HT1080 (cell line): Measurements from ENCODE around the gene RAB3A. TPM values are rescaled to one million over a fixed set of nuclear protein-coding genes. Genes with fewer than 3 reads are reported as not detected.

Source experiments
- DNase-seq: peaks from one replicate; pipeline ENCODE4 v3.0.0-alpha.2; 2015; ENCODE audit warnings: low read depth
- polyA plus RNA-seq, 2 experiments: library from polyadenylated mRNA; depleted of rRNA; stranded (reverse); fragments of >200 nt; gene quantifications; 2 replicates each; pipeline ENCODE4 v1.2.3, GENCODE V29; 2015
- total RNA-seq: library from RNA; depleted of rRNA; stranded (reverse); fragments of >200 nt; shearing (Covaris generic); gene quantifications from 2 replicates; pipeline ENCODE4 v1.2.3, GENCODE V29; 2014; rRNA removed

RAB3A gene
- 1.3 and 2.4 TPM in 2 replicates for total RNA-seq
- polyA plus RNA-seq (2015; cell fraction: cytosol; rRNA removed), result 0.53 and 1.2 TPM in 2 replicates
- 0.20 and 0.90 TPM in 2 replicates for polyA plus RNA-seq (2015; cell fraction: nucleus; rRNA removed)

DNA sequence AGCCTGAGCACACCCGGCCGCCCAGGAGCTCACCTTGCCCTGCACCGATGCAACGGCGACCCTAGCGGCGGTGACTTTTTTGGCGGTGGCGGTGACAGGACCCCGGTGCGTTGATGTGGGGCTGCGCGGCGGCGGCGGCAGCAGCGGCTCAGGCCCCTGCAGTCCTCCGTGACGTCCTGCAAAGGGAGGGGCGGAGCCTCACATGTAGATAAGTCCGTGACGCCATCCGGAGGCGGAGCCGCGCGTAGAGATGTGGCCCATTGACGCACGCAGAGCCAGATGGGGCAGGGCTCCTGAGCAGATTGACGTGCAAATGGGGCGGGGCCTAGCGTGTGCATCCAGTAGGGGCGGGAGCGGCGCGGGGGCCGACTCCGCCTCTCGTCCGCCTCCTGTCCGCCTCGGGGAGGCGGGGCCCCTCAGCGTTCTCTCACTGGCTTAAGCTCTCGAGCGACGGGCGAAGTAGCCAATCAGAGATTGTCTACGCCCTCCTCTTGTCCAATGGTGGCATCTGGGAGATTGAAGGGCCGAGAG, at the start of gene RAB3A:
TSS of gene RAB3A (minus strand) at position 180 of the 531 bp plus-strand sequence. CDS start 1,302 bp downstream, outside the sequence.
- DNase-seq, result peak; percentile 100

DNA sequence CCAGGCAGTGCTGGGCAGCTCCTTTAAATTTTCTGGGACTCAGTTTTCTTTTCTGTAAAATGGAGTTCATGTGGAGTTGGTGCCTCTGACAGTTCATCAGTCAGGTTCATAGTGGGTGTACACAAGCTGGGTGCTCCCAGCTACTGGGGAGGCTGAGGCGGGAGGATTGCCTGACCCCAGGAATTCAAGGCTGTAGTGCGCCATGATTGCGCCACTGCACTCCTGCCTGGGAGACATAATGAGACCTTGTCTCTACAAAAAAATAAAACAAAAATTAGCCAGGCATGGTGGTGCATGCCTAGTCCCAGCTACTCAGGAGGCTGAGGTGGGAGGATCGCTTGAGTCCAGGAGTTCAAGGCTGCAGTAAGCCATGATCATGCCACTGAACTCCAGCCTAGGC, 49.3 kb upstream of the RAB3A start:
- no peak for DNase-seq

- no peak for DNase-seq
Observed at GRCh38 chr19:18252370-18252717, 48.5 kb upstream of the RAB3A start.

DNA sequence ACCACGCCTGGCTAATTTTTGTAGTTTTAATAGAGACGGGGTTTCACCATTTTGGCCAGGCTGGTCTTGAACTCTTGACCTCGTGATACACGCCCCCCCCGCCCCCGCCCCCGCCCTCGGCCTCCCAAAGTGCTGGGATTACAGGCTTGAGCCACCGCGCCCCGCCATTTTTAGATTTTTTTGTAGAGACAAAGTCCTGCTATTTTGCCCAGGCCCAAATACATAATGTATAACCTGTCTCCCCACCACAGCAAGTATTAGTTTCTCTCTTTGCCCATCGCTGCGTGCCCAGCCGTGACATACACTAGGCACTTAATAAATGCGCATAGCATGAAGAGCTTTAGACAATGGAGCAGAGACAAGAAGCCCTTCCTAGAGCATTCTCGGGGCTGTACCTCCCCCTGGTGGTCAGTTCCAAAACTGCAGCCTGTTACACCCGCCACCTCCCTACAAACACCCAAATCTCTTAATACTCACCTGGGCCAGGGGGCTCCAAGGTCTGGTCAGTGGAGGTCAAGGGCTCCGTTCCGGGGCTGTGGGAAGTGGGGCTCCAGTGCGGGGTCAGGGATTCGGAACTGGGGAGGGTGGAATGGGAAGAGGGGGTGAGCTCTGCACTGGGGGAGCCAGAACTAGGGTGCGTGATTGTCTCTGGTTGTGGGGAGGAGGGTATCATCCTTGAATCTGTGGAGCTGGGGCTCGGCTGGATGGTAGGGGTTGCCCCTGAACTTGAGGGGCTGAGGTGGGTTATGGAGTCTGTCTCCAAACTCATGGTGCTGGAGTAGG, 47.9 kb upstream of the RAB3A start:
- peak; percentile 72 for DNase-seq

- DNase-seq, result no peak
Observed at GRCh38 chr19:18249834-18250233, 46.0 kb upstream of the RAB3A start.

DNA sequence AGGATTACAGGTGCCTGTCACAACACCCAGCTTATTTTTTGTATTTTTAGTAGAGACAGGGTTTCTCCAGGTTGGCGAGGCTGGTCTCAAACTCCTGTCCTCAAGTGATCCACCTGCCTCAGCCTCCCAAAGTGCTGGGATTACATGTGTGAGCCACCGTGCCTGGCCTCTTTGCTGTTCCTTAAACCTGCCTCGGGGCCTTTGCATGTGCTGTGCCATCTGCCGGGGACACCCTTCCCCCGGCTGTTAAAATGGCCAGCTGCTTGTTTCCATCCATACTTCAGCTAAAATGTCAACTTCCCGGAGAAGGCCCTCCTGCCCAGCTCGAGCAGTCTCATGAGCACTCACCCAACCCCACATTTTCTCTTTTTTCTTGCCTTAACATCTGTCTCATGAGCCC, 41.5 kb upstream of the RAB3A start:
- DNase-seq, result no peak

DNA sequence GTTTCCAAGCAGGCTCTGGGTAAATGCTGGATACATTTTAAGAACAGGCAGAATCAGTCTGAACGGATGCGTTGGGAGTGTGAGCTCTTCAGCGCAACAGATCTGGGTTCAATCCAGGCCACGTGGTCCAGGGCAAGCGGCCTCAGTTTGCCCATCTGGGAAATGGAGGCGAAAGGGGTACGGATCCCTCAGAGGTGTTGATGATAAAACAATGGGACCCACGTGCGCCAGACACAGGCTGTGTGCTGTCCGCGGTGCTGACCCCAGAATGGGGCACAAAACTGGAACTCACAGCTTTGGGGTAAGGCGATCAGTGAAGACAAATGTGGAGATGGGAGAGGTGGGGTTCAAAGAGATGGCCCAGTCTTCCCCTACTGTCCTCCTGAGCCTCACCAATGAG, 35.5 kb upstream of the RAB3A start:
- no peak for DNase-seq

- DNase-seq, result no peak
Observed at GRCh38 chr19:18234194-18234593, 30.4 kb upstream of the RAB3A start.

DNA sequence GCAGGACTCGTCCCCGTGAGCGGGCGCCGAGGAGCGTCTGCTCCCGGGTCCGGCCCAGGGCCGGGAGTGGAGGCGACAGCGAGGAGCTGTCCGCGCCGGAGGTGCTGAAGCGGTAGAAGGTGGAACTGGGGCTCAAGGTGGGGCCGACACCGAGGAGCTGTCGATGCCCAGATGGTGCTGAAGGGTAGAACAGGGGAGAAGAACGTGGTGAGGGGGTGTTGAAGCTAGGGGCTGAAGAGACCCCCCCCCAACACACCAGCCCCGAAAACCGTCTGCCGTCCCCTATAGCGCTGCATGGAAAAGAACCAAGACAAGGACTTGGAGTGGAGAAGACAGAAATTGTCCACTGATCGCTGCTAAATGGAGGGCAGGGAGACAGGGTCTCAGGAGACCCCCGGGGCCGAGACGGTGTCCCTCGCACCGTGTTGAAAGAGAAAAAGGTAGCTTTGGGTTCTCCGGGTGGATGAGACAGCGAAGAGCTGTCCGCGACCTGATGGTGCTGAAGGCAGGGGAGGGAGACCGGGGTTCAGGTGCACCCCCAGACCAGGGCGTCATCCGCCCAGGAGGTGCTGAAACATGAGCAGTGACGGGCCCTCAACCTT, 29.5 kb upstream of the RAB3A start:
- DNase-seq, result peak; percentile 26

DNA sequence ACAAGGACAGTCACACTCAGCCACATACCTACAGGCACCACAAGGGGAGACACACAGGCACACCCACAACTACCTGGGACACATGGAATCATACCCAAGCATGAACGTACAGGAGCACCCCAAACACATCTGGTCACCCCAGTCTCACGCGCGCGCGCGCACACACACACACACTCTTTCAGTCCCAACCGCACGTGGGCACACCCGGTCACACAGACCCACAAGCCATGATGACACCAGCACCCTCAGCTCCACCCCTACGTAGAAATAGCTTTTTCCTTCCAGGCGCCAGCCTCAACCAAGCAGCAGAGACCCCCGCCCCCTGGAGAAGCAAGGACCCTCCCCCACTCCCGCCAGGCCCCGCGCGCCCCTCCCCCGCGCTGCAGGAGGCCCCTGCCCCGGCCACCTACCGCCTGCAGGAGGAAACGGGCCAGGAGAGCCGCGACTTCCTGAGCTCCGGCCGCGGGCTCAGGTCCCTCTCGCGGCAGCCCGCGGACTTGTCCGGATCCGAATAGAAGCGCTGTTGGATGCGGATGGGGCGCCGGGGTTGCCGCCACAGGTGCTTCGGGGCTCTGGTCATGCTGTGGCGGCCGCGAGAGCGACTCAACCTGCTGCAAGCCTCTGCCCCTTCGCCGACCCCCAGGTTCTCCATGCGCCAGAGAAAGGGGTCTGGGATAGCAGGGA, 28.8 kb upstream of the RAB3A start:
- DNase-seq, result no peak

GRCh38 chr19:18231775-18232174, 27.9 kb upstream of the RAB3A start:
- no peak for DNase-seq

- peak; percentile 26 for DNase-seq
Observed at GRCh38 chr19:18230941-18231734, 27.3 kb upstream of the RAB3A start.

- DNase-seq, result no peak
Observed at GRCh38 chr19:18229915-18230314, 26.1 kb upstream of the RAB3A start.

GRCh38 chr19:18229474-18229873, 25.6 kb upstream of the RAB3A start:
- DNase-seq, result no peak

DNA sequence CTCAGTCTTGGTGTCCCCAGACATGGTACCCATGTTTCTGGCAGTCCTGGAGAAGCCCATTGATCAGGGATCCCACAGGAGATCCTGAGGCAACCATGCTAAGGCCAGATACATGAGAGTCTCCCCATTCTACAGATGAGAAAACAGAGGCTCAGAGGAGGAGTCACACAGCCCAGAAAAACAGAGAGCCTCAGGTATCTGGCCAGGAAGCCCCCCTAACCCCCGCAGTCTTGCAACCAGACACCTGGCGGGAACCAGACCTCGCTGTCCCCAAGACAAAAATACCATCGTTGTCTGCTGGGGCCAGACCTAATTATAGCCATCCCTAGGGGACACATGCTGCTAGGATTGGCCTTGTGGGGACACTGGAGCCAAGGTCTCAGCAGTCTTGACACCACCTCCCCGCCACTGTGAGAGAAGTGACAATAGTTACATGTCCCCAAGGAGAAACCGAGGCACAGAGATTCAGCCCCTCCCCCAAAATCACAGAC, 24.0 kb upstream of the RAB3A start:
- no peak for DNase-seq

GRCh38 chr19:18226956-18227780, 23.3 kb upstream of the RAB3A start:
- DNase-seq, result no peak

- DNase-seq, result no peak
Observed at GRCh38 chr19:18225702-18226468, 22.0 kb upstream of the RAB3A start, which contains the start of gene PDE4C. PDE4C (minus strand) TSS chr19:18226438; CDS start chr19:18226415, 23 bp downstream.

- no peak for DNase-seq
Observed at GRCh38 chr19:18225355-18225701, 21.5 kb upstream of the RAB3A start.
